Activated T-helper 1 cell treated with anti-CD3 and anti-CD28 coated beads, Interleukin-12 subunit alpha, Interleukin-12 subunit beta, Interleukin-2, Interleukin-4 antibody, amounts not matched to agents 30 ng/mL and 10 ng/mL and 1 ng/mL, durations not matched to agents 14 hours and 24 hours and 36 hours (primary cell): ENCODE results near the gene SLC12A5. TPM values are rescaled to one million over a fixed set of nuclear protein-coding genes. Genes with fewer than 3 reads are reported as not detected.

Experiments
- DNase-seq: peaks from one replicate; pipeline ENCODE4 v3.0.0; 2021; ENCODE audit warnings: low spot score
- H3K27ac Mint-ChIP-seq: one replicate; pipeline ENCODE4 v1.8.0; 2021; ENCODE audit warnings: mild to moderate bottlenecking, mixed read lengths
- H3K27me3 Mint-ChIP-seq: one replicate; pipeline ENCODE4 v1.8.0; 2022; ENCODE audit warnings: mild to moderate bottlenecking, moderate library complexity, mixed read lengths; ENCODE audit not compliant: insufficient read depth
- H3K36me3 Mint-ChIP-seq: one replicate; pipeline ENCODE4 v1.8.0; 2021; ENCODE audit warnings: low read depth, mixed read lengths
- H3K4me1 Mint-ChIP-seq: one replicate; pipeline ENCODE4 v1.8.0; 2021; ENCODE audit warnings: low read depth, mixed read lengths
- H3K4me3 Mint-ChIP-seq: one replicate; pipeline ENCODE4 v1.8.0; 2021; ENCODE audit warnings: mild to moderate bottlenecking, moderate library complexity, mixed read lengths
- H3K9me3 Mint-ChIP-seq: one replicate; pipeline ENCODE4 v1.8.0; 2021; ENCODE audit warnings: mixed read lengths
- intact Hi-C: fragments of 100-400 bp; cut with micrococcal nuclease; formaldehyde crosslinking; loops from one replicate; pipeline ENCODE4 v1.15.1; 2024
- total RNA-seq: library from RNA; stranded (reverse); gene quantifications from 2 replicates; pipeline ENCODE4 v1.2.3, GENCODE V29; 2022

Gene SLC12A5
- total RNA-seq, 1 donor from 2014 or later, result not detected

DNA sequence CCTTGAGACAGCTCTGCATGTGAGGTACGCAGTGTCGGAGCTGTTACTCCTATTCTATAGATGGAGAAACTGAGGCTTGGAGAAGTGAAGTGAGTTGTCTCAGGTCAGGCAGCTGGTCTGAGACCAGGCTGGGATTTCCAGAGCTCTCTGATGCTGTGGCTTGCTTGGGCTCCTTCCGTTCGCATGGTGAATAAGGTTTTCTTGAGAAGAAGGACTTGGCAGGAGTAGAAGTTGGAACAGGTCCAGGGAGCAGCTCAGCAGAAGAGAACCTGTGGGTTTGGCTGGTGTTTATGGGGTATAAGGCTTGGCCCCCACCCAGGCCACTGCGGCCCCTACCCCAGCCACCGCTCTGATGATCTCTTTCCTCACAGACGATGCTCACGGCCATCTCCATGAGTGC lies 7.4 kb downstream of the SLC12A5 start:
- Mint-ChIP-seq H3K9me3 (no peaks in the 10 kb centered on the region), H3K4me3 (no peak overlapping the region), H3K4me1 (no peaks in the 10 kb centered on the region), H3K27ac (no peak overlapping the region), H3K36me3 (no peaks in the 10 kb centered on the region), H3K27me3 (peaks cover 21% of the 10 kb centered on the region)
- no peak for DNase-seq
- intact Hi-C loops, result no loop called here

DNA sequence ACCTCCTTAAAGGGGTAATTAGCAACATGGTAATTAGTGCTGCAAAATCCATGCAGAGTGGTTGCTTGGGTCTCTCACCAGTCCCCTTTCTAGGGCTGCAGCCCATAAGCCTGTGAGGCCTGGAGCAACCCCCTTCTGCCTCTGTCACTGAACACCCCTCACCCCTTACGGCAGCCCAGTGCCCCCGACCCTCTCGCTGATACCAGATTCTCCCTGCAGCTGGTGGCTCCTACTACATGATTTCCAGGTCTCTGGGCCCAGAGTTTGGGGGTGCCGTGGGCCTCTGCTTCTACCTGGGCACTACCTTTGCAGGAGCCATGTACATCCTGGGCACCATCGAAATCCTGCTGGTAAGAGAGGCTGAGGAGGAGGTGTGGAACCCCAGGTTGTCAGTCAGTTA lies 8.0 kb downstream of the SLC12A5 start:
- intact Hi-C loops, result no loop called here
- Mint-ChIP-seq H3K27ac (no peak overlapping the region), H3K36me3 (no peaks in the 10 kb centered on the region), H3K4me3 (no peak overlapping the region), H3K4me1 (no peaks in the 10 kb centered on the region), H3K27me3 (peaks cover 24% of the 10 kb centered on the region), H3K9me3 (no peaks in the 10 kb centered on the region)
- no peak for DNase-seq

DNA sequence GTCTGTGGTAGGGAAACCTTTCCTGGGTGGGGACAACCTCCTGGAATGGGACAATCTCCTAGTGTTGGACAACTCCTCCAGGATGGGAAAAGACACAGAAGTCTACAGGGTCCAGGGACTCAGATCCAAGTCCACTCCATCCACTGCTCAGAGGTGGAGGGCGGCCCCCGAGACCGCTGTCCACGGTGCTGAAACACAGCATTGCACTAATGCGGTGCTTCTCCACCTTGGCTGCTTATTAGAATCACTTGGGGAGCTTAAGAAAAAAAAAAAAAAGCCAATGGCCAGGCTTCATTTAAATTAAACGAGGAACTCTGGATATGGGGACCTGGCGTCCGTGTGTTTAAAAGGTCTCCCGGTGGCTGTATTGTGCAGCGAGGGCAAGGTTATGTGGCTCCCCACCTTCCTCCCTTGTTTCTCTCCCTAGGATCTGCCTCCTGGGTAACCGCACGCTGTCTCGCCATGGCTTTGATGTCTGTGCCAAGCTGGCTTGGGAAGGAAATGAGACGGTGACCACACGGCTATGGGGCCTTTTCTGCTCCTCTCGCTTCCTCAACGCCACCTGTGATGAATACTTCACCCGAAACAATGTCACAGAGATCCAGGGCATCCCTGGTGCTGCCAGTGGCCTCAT lies 12.0 kb downstream of the SLC12A5 start:
- H3K27me3 Mint-ChIP-seq, result peaks cover 5% of the 10 kb centered on the region
- no peaks in the 10 kb centered on the region for H3K4me1 Mint-ChIP-seq
- no peaks in the 10 kb centered on the region for H3K36me3 Mint-ChIP-seq
- intact Hi-C loops, result loop anchor here (1.0 kb wide), 1 partner anchor 14 kb away; no protein-coding TSS in a partner anchor
- no peak overlapping the region for H3K27ac Mint-ChIP-seq
- H3K4me3 Mint-ChIP-seq, result no peak overlapping the region
- H3K9me3 Mint-ChIP-seq, result no peaks in the 10 kb centered on the region
- DNase-seq, result peak; percentile 24

DNA sequence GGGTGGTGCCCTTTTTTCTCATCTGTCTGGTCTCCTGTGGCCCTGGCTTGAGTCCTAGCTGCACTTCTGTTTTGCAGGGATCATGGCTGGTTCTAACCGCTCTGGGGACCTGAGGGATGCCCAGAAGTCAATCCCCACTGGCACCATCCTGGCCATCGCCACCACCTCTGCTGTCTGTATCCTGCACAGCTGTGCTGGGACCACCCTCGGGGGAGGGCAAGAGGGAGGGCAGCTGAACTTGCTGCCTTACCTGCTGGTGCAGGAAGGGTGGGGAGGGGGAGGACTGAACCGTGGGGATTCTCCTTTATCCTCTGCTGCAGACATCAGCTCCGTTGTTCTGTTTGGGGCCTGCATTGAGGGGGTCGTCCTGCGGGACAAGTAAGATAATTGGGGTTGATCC lies 14.5 kb downstream of the SLC12A5 start:
- Mint-ChIP-seq H3K27me3 (peaks cover 7% of the 10 kb centered on the region), H3K9me3 (no peaks in the 10 kb centered on the region), H3K4me3 (no peak overlapping the region), H3K27ac (no peak overlapping the region), H3K36me3 (no peaks in the 10 kb centered on the region), H3K4me1 (no peaks in the 10 kb centered on the region)
- intact Hi-C loops, result no loop called here
- no peak for DNase-seq

DNA sequence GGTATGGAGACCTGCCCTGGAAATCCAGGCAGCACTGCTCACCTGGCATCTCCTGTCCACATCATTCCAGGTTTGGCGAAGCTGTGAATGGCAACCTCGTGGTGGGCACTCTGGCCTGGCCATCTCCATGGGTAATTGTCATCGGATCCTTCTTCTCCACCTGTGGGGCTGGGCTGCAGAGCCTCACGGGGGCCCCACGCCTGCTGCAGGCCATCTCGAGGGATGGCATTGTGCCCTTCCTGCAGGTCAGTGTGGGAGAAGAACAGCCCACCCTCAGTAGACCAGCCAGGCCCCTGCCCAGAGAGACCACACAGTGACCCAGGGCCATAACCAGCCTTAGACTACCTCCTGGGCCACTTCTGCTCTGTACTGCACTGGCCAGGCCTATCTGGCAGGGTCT lies 15.9 kb downstream of the SLC12A5 start:
- Mint-ChIP-seq H3K9me3 (no peaks in the 10 kb centered on the region), H3K36me3 (no peaks in the 10 kb centered on the region), H3K27ac (no peak overlapping the region), H3K27me3 (peaks cover 9% of the 10 kb centered on the region), H3K4me3 (no peak overlapping the region), H3K4me1 (no peaks in the 10 kb centered on the region)
- no peak for DNase-seq
- intact Hi-C loops, result no loop called here

DNA sequence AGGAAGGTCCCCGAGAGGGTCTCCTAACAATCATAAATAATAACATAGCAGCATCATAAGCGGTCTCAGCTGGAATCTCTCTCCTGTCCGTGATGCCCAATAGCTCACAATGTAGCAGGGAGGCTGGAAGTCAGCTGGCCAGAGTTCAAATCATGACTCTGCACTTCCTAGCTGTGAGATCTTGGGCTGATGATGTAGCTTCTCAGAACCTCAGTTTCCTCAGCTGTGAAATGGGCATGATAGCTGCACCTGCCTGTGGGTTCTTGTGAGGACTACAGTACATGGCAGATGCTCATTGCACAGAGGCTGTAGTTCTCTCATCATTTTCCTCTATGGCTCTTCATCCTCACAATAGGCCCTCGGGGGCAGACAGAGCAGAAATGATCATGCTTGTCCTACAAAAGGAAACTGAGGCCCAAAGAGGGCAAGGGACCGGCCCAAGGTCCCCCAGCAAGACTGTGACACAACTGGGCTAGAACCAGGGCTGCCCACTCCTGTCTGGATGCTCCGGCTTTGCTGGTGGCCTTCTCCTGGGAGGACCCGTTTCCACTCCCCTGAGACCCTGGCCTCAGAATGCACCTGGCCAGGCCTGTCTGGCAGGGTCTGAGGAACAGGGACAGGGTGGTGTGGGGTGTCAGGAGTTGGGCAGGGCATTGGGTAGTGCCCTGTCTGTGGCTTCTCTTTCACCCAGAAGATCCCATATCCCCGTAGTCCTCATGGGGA lies 17.7 kb downstream of the SLC12A5 start:
- Mint-ChIP-seq H3K4me1 (no peaks in the 10 kb centered on the region), H3K4me3 (no peak overlapping the region), H3K27me3 (peaks cover 11% of the 10 kb centered on the region), H3K27ac (no peak overlapping the region), H3K9me3 (no peaks in the 10 kb centered on the region), H3K36me3 (no peaks in the 10 kb centered on the region)
- intact Hi-C loops, result no loop called here
- DNase-seq, result no peak

DNA sequence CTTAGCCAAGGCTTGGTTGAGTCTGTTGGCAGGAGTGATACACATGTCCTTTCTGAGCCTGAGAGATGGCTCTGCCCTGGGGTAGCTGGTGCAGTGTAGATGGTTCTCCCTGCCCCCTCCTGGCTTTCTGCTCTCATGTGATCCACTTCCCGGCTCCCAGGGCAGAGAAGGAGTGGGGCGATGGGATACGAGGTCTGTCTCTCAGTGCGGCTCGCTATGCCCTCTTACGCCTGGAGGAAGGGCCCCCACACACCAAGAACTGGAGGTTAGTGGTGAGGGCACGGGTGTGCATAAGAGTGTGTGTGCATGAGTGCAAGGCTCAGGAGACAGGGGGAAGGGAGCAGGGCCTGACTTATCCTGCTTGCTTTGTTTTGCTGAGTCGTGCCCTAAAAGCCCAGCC lies 18.8 kb downstream of the SLC12A5 start:
- DNase-seq, result no peak
- Mint-ChIP-seq H3K9me3 (no peaks in the 10 kb centered on the region), H3K4me3 (no peak overlapping the region), H3K27me3 (peaks cover 7% of the 10 kb centered on the region), H3K27ac (no peak overlapping the region), H3K36me3 (no peaks in the 10 kb centered on the region), H3K4me1 (no peaks in the 10 kb centered on the region)
- intact Hi-C loops, result no loop called here

DNA sequence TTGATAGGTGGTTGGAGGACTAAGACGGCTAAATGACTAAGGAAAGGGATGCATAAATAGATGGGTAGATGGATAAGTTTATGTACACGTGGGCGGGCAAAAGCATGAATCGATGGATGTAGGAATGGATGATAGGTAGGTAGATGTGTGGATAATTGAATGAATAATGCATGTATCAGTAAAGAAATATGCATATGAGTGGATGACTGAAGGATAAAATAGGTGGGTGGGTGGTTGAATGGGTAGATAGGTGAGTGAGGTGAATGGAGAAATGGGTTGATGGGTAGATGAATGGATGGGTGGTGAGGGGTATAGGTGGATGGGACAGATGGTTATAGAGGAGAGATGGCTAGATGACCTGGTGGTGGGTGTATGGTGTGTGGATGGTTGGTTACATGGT lies 20.2 kb downstream of the SLC12A5 start:
- H3K9me3 Mint-ChIP-seq, result no peaks in the 10 kb centered on the region
- no peak overlapping the region for H3K27ac Mint-ChIP-seq

DNA sequence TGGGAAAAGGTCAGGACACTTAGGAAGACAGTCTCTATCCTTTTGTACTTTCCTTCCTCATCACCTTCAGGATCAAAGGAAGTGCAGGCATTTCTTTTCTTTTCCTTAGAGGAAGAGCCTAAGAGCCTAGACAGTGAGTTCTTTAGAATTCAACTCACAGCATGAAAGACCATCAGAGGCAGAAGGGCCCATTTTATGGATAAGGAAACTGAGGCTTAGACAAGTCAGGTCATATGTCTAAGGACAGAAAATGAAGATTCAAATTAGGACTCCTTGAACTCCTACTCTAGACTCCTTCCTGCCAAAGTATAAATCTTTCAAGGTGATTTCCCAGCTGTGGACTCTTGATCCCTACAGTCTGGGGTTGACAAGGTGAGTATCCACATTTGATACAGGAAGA lies 20.8 kb downstream of the SLC12A5 start:
- Mint-ChIP-seq H3K4me3 (no peak overlapping the region), H3K9me3 (no peaks in the 10 kb centered on the region), H3K27me3 (peaks cover 12% of the 10 kb centered on the region), H3K36me3 (no peaks in the 10 kb centered on the region), H3K4me1 (no peaks in the 10 kb centered on the region), H3K27ac (no peak overlapping the region)
- intact Hi-C loops, result no loop called here
- no peak for DNase-seq

More for the DNA sequence above, 20.2 kb downstream of the SLC12A5 start:
- Mint-ChIP-seq H3K27me3 (peaks cover 10% of the 10 kb centered on the region), H3K36me3 (no peaks in the 10 kb centered on the region), H3K4me1 (no peaks in the 10 kb centered on the region), H3K4me3 (no peak overlapping the region)
- intact Hi-C loops, result no loop called here
- DNase-seq, result no peak

DNA sequence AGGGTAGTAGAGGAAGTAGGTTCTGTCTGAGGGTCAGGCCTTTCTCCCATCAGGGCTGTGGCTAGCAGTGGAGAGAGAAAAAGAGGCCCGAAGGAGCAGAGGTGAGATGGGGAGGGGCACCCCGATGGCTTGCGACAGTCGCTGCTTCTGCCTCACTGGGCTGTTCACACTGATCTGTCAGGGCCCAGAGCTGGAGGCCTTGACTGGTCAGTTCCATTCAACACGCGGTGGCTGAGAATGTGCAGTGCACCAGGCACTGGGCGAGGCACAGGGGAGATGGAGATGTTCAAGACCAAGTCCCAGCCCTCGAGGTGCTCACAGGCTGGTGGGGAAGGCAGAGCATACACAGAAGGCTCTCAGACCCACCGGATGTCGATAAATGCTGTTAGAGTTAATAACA lies 21.4 kb downstream of the SLC12A5 start:
- Mint-ChIP-seq H3K4me1 (peaks cover 5% of the 10 kb centered on the region), H3K4me3 (no peak overlapping the region), H3K9me3 (no peaks in the 10 kb centered on the region), H3K36me3 (no peaks in the 10 kb centered on the region), H3K27me3 (peaks cover 17% of the 10 kb centered on the region), H3K27ac (no peak overlapping the region)
- no peak for DNase-seq
- intact Hi-C loops, result no loop called here

DNA sequence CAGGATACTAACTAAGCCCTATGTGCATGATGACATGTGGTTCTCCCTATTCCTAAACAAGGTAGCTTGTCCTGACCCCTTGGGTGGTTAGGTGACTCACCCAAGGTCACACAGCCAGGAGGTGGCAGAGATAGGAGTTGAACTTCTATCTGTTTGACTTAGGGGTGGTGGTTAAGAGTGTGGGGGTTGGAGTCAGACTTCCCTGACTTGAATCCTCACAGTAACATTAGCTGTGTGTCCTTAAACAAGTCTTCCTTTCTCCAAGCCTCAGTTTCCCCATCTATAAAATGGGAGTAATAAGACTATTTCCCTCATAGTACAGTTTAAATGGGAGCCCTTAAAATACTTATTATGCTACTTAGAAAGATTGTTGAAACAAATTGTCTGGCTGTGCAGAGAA lies 21.9 kb downstream of the SLC12A5 start:
- Mint-ChIP-seq H3K4me1 (peaks cover 8% of the 10 kb centered on the region), H3K27me3 (peaks cover 21% of the 10 kb centered on the region), H3K36me3 (no peaks in the 10 kb centered on the region), H3K27ac (no peak overlapping the region), H3K4me3 (no peak overlapping the region), H3K9me3 (no peaks in the 10 kb centered on the region)
- intact Hi-C loops, result no loop called here
- DNase-seq, result no peak

DNA sequence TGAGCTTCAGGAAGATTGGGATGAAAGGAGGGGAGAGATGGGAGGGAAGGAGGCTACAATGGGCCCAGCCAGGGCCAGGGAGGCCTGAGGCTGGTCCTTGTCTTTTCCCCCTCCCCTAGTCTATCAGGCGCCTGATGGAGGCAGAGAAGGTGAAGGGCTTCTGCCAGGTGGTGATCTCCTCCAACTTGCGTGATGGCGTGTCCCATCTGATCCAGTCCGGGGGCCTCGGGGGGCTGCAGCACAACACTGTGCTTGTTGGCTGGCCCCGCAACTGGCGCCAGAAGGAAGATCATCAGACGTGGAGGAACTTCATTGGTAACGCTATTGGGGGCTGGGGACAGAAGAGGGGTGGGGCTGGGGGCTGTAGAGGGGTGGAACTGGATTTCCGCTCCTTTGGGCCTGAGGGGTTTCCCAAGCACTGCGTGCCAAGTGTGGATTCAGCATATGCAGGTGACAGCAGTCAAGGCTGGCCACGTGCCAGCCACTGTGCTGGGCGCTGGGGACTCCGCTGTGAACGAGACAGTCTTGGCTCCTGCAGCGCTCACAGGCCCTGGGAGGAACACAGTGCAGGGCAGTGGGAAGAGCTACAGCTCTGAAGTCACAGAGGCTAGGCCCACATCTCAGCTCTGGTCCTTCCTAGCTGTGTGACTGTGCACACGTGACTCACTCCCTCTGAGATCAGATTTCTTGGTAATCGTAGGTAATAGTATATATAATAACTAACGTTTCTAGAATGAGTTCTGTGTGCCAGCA lies 22.7 kb downstream of the SLC12A5 start:
- peaks cover 8% of the 10 kb centered on the region for H3K4me1 Mint-ChIP-seq
- DNase-seq, result no peak
- no peak overlapping the region for H3K27ac Mint-ChIP-seq
- peaks cover 26% of the 10 kb centered on the region for H3K27me3 Mint-ChIP-seq
- no peak overlapping the region for H3K4me3 Mint-ChIP-seq
- no peaks in the 10 kb centered on the region for H3K9me3 Mint-ChIP-seq
- intact Hi-C loops, result no loop called here
- no peaks in the 10 kb centered on the region for H3K36me3 Mint-ChIP-seq

DNA sequence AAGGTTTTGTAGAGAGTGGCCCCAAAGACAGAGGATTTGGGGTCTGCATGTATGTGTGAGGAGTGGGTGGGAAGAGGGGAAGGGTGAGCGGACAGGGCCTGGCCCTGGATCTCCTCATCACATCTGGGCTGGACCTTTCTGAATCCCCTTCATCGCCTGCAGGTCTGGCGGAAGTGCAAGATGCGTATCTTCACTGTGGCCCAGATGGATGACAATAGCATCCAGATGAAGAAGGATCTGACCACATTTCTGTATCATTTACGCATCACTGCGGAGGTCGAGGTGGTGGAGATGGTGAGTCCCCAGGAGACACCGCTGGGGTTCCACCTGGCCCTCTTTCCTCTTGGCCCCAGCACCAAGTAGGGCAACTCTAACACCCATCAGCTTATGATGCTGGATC lies 24.4 kb downstream of the SLC12A5 start:
- DNase-seq, result no peak
- Mint-ChIP-seq H3K9me3 (no peaks in the 10 kb centered on the region), H3K4me1 (peaks cover 8% of the 10 kb centered on the region), H3K36me3 (no peaks in the 10 kb centered on the region), H3K27ac (no peak overlapping the region), H3K4me3 (no peak overlapping the region), H3K27me3 (peaks cover 36% of the 10 kb centered on the region)
- intact Hi-C loops, result no loop called here
